ENCODE data around the gene CARS1. TPM values are rescaled to one million over a fixed set of nuclear protein-coding genes. Genes with fewer than 3 reads are reported as not detected.

CARS1 gene
- total and polyA plus RNA-seq, 2 of the 8 experiments (the other 6 are each of a cell fraction or from before 2014, with no cell fraction given) = 44.1 to 100 TPM

- H2BK20ac ChIP-seq (ENCODE audit: low read length) = no peak overlapping the region
- FAIRE-seq (no peak), DNase-seq (ENCODE audit: low read depth in 1 of 2, low spot score in 2 of 2) (no peak)
- no peak overlapping the region for H2BK120ac ChIP-seq (replicated peaks; ENCODE audit: low read depth, low read length)
- H4K20me1 ChIP-seq (replicated peaks in 1 of 2; ENCODE audit: control insufficient read depth in 1 of 2, insufficient read depth in 2 of 2, low read length in 2 of 2) = peaks cover 4 to 7% of the 10 kb centered on the region in 2 experiments
- peaks cover 3 to 12% (median 6%) of the 10 kb centered on the region in 4 experiments for H3K4me1 ChIP-seq (replicated peaks in 1 of 4; ENCODE audit: control insufficient read depth in 3 of 4, insufficient read depth in 4 of 4, low read length in 3 of 4)
- H4K8ac ChIP-seq (ENCODE audit: extremely low read depth, insufficient read depth, low read length) = peak overlapping the region; percentile 35; the same call in 1 of the 2 replicates
- no peak overlapping the region for H3K14ac ChIP-seq (ENCODE audit: insufficient read length)
- no peak overlapping the region for H3K23ac ChIP-seq (ENCODE audit: insufficient read length)
- peaks cover 11% of the 10 kb centered on the region in 2 experiments for H3K9me3 ChIP-seq (ENCODE audit: insufficient read depth in 2 of 2, low read depth in 1 of 2, low read length in 1 of 2)
- no peaks in the 10 kb centered on the region for H3K36me3 ChIP-seq (ENCODE audit: control insufficient read depth in 2 of 4, insufficient read depth in 4 of 4, low read length in 3 of 4)
- H2AFZ ChIP-seq (ENCODE audit: low read length) = no peak overlapping the region
- CTCF ChIA-PET (ENCODE audit: partially characterized antibody) = interaction anchor here (0.8 to 3.8 kb wide), 6 partner anchors 12 to 31 kb away, joined by 3 to 29 read pairs (median 4); no protein-coding TSS in a partner anchor
- POLR2A ChIA-PET (ENCODE audit: partially characterized antibody) = interaction anchor here (0.7 to 1.7 kb wide), 6 partner anchors 10 to 321 kb away, joined by 3 to 8 read pairs (median 4); no protein-coding TSS in a partner anchor
- peaks cover 6% of the 10 kb centered on the region; the same call in 1 of the 2 replicates for H3K23me2 ChIP-seq (ENCODE audit: low read depth, low read length)
- H3K79me2 ChIP-seq (ENCODE audit: control insufficient read depth in 1 of 2, insufficient read depth in 2 of 2, low read length in 2 of 2) = peaks cover 9 to 13% of the 10 kb centered on the region in 2 experiments
- H2BK5ac ChIP-seq (ENCODE audit: low read depth, low read length) = no peak overlapping the region
- no peak overlapping the region for H2BK15ac ChIP-seq (ENCODE audit: low read length)
- no peak overlapping the region for H2AK5ac ChIP-seq (ENCODE audit: low read depth, low read length)
- peaks cover 3% of the 10 kb centered on the region; the same call in 1 of the 2 replicates for H3K79me1 ChIP-seq (ENCODE audit: low read depth, low read length)
- no peak overlapping the region for H3K18ac ChIP-seq (ENCODE audit: extremely low read depth, low read length)
- no peak overlapping the region for H3K4me2 ChIP-seq (ENCODE audit: insufficient read depth in 1 of 2, low read depth in 2 of 2, low read length in 2 of 2)
- WGBS, 2 experiments (ENCODE audit: extremely low coverage in 1 of 2, insufficient coverage in 1 of 2, insufficient read length in 1 of 2, insufficient replicate concordance in 2 of 2, low coverage in 1 of 2, low lambda C conversion rate in 2 of 2, missing lambda C conversion rate in 1 of 2) = 89% methylated on average over 10 of the region's 11 CpGs; no CpG with 5 or more reads in 1 of the 2 experiments
- no peak overlapping the region for H3K4ac ChIP-seq (replicated peaks; ENCODE audit: insufficient read length, low read depth, low read length)
- H3K9ac ChIP-seq (replicated peaks in 1 of 4; ENCODE audit: extremely low read depth in 1 of 4, low read depth in 3 of 4, low read length in 3 of 4) = no peak overlapping the region
- H3K4me3 ChIP-seq (ENCODE audit: extremely low read depth in 1 of 4, insufficient read depth in 2 of 4, low read depth in 3 of 4, low read length in 4 of 4) = no peak overlapping the region
- H4K5ac ChIP-seq (ENCODE audit: insufficient read length, low read depth, low read length) = no peak overlapping the region
- H4K91ac ChIP-seq (replicated peaks; ENCODE audit: insufficient read length, low read length) = no peak overlapping the region
- H2BK12ac ChIP-seq (ENCODE audit: low read depth, low read length) = 0 out of 2 replicates have a peak overlapping the region, but pooled peaks have one; percentile 39
- no peak overlapping the region for H3K56ac ChIP-seq (replicated peaks; ENCODE audit: insufficient read length, low read depth, low read length)
- H3K27ac ChIP-seq (ENCODE audit: low read depth, low read length) = no peak overlapping the region
- no peaks in the 10 kb centered on the region for H3K27me3 ChIP-seq (replicated peaks in 1 of 4; ENCODE audit: control insufficient read depth in 3 of 4, extremely low read depth in 1 of 4, insufficient read depth in 3 of 4, low read length in 3 of 4)
- no peak for TF ChIP-seq E2F6 (IDR thresholded peaks at IDR 0.05)
- TF ChIP-seq KDM4A (IDR thresholded peaks at IDR 0.05; ENCODE audit: low read depth, low read length, severe bottlenecking) = no peak
- no peak for TF ChIP-seq USF2 (IDR thresholded peaks at IDR 0.05; ENCODE audit: low read length)
- TF ChIP-seq KDM1A (IDR thresholded peaks at IDR 0.05; ENCODE audit: borderline replicate concordance, low read length) = no peak
- TF ChIP-seq BRCA1 (IDR thresholded peaks at IDR 0.05; ENCODE audit: low read depth, low read length) = no peak
- no peak for TF ChIP-seq KDM5A (IDR thresholded peaks at IDR 0.05; ENCODE audit: low read length)
- TF ChIP-seq SIRT6 (IDR thresholded peaks at IDR 0.05; ENCODE audit: low read length) = no peak
- no peak for TF ChIP-seq SIN3A (conservative IDR thresholded peaks at IDR 0.05 in 1 of 2, IDR thresholded peaks at IDR 0.05 in 1 of 2; ENCODE audit: low read depth in 1 of 2, low read length in 2 of 2)
- TF ChIP-seq CTBP2 (IDR thresholded peaks at IDR 0.05; ENCODE audit: borderline replicate concordance, insufficient read depth, insufficient read length, low read length) = no peak
- no peak for TF ChIP-seq SAP30 (IDR thresholded peaks at IDR 0.05; ENCODE audit: insufficient read depth, insufficient replicate concordance, low read length)
These were observed 3.3 kb upstream of the CARS1 start for GRCh38 chr11:3060436-3061025.
